GM18870 (cell line): ENCODE data around the gene NKD2.

Experiments
- ATAC-seq: cut with Tn5 transposase; IDR thresholded peaks from one replicate; pipeline ENCODE4 v1.9.1; 2021; ENCODE audit warnings: moderate library complexity; ENCODE audit not compliant: unreplicated experiment

NKD2 gene

DNA sequence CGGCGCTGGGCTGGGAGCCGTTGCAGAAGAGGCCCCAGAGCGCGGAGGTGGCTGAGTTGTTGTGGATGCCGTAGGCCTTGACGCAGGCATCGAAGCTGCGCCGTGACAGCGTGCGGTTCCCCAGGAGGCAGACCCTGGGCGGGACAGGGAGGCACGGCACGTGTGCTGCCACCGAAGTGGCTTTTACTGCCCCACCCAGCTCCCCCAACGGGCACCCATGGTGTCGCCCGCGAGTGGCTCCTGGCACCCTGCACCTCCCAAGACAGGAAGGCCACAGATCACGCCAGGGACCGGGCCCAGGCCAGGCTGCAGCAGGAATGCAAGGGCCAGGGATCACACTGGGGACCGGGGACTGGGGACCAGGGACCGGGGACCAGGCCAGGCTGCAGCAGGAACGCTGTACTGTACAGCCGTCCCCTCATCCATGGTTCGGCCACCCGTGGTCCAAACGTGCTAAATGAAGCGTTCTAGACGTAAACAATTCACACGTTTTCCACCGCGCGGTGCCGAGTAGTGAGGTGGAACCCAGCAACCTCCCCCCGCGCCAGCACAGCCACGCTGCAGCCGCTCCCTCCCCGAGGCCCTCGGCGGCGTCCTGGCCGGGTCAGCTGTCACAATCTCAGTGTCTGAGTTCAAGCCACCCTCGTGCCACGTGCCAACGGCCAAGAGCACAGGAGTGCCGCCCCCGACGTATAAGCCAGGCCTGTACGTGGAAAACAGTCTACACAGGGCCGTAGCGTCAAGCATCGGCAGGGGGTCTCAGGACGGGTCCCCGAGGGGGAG lies 75.4 kb downstream of the NKD2 start:
- ATAC-seq = no peak

DNA sequence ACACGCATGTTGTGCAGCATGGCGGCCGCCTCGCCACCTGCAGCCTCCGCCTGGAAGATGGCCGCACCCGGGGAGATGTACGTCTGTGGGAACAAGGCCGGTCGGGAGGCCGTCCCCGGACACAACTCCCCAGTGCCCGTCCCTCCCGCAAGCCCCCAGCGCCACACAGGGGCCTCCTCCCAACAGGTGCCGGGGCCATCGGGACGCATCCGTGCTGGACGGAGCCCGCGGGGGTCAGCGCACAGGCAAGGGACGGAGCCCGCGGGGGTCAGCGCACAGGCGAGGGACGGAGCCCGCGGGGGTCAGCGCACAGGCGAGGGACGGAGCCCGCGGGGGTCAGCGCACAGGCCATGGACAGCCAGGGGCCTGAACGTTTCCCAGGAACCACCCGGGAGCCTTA lies 76.8 kb downstream of the NKD2 start:
- ATAC-seq = no peak

- ATAC-seq = no peak
These were observed 77.5 kb downstream of the NKD2 start for GRCh38 chr5:1086137-1086536.

GRCh38 chr5:1086871-1087270 lies 78.3 kb downstream of the NKD2 start:
- ATAC-seq = no peak

DNA sequence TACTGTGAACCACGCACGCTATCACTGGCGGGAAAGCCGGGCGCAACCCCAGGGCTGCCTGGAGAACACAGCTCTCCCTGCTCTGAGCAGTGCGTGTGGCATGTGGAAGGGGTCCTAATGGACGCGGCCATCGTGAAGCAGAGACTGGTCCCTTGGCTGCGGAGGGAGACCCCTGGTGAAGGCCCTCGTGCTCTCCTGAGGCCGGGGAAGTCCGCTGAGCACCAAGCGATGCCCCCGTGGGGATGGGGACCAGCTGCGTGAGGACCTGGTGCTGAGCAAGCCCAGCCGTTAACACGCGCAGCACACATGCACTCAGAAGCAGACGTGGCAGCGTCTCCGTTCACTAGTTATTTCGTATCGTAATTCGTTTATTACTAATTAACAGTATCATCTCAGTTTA lies 78.8 kb downstream of the NKD2 start:
- no peak for ATAC-seq

- no peak for ATAC-seq
These were observed 79.4 kb downstream of the NKD2 start for GRCh38 chr5:1088031-1088430.
